ENCODE results near the gene PPIA.

GRCh38 chr7:44755698-44756627, 40.5 kb upstream of the PPIA start:
- TF ChIP-seq CTCF (IDR thresholded peaks at IDR 0.05; ENCODE audit: poor library complexity, severe bottlenecking): no peak
- no peak for TF ChIP-seq POLR2AphosphoS5 (IDR thresholded peaks at IDR 0.05)
- TF ChIP-seq MXI1 (conservative IDR thresholded peaks at IDR 0.05; ENCODE audit: poor library complexity, severe bottlenecking): no peak
- no peak for TF ChIP-seq TAF1 (IDR thresholded peaks at IDR 0.05; ENCODE audit: low read depth)
- no peak for TF ChIP-seq EP300 (conservative IDR thresholded peaks at IDR 0.05; ENCODE audit: poor library complexity, severe bottlenecking)
- TF ChIP-seq REST (IDR thresholded peaks at IDR 0.05; ENCODE audit: borderline replicate concordance): no peak

Measured in neural cell (in vitro differentiated cells).